ENCODE results near the gene PET117.

- TF ChIP-seq, protein P1, sequence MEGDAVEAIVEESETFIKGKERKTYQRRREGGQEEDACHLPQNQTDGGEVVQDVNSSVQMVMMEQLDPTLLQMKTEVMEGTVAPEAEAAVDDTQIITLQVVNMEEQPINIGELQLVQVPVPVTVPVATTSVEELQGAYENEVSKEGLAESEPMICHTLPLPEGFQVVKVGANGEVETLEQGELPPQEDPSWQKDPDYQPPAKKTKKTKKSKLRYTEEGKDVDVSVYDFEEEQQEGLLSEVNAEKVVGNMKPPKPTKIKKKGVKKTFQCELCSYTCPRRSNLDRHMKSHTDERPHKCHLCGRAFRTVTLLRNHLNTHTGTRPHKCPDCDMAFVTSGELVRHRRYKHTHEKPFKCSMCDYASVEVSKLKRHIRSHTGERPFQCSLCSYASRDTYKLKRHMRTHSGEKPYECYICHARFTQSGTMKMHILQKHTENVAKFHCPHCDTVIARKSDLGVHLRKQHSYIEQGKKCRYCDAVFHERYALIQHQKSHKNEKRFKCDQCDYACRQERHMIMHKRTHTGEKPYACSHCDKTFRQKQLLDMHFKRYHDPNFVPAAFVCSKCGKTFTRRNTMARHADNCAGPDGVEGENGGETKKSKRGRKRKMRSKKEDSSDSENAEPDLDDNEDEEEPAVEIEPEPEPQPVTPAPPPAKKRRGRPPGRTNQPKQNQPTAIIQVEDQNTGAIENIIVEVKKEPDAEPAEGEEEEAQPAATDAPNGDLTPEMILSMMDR (conservative IDR thresholded peaks at IDR 0.05): no peak
- TF ChIP-seq EZH2 (IDR thresholded peaks at IDR 0.05; ENCODE audit: low read depth): no peak
Observed at GRCh38 chr20:18164356-18164755, 26.7 kb downstream of the PET117 start.

All from PC-9 (cell line).